Liver (tissue), 9 donors: Measurements from ENCODE around the gene PLK3. TPM values are rescaled to one million over a fixed set of nuclear protein-coding genes. Genes with fewer than 3 reads are reported as not detected.

Experiments used
- DNase-seq: peaks from one replicate; pipeline ENCODE4 v3.0.0-alpha.2; 2017; ENCODE audit warnings: low spot score
- H3K27ac ChIP-seq, 2 donors: one replicate each; pipeline ENCODE4 v1.7.0; 2013; ENCODE audit warnings: inconsistent platforms in 2 of 2, low read length in 2 of 2, control low read depth in 1 of 2, low read depth in 1 of 2, mild to moderate bottlenecking in 1 of 2
- H3K27me3 ChIP-seq, 4 donors: one replicate each; pipeline versions ENCODE4 v1.6.1 to v1.7.0; 2013; ENCODE audit warnings: low read length in 3 of 4, inconsistent platforms in 1 of 4, mild to moderate bottlenecking in 1 of 4, moderate library complexity in 1 of 4; ENCODE audit not compliant: control insufficient read depth in 4 of 4, insufficient read depth in 4 of 4
- H3K36me3 ChIP-seq, 4 donors: one replicate each; pipeline versions ENCODE4 v1.6.1 to v1.7.0; 2013; ENCODE audit warnings: low read length in 3 of 4, mild to moderate bottlenecking in 3 of 4, low read depth in 1 of 4, moderate library complexity in 1 of 4; ENCODE audit not compliant: control insufficient read depth in 4 of 4, insufficient read depth in 3 of 4
- H3K4me1 ChIP-seq, 4 donors: one replicate each; pipeline versions ENCODE4 v1.6.1 to v1.7.0; 2013; ENCODE audit warnings: low read length in 3 of 4, mild to moderate bottlenecking in 3 of 4, moderate library complexity in 1 of 4; ENCODE audit not compliant: control insufficient read depth in 4 of 4, insufficient read depth in 4 of 4
- H3K4me3 ChIP-seq, 3 donors: one replicate each; pipeline versions ENCODE4 v1.6.1 to v1.7.0; 2013; ENCODE audit warnings: low read length in 3 of 3, control low read depth in 1 of 3, low read depth in 1 of 3, mild to moderate bottlenecking in 1 of 3
- H3K9ac ChIP-seq, 2 donors: one replicate each; pipeline ENCODE4 v1.7.0; 2013; ENCODE audit warnings: low read length in 2 of 2, mild to moderate bottlenecking in 2 of 2, moderate library complexity in 2 of 2, control low read depth in 1 of 2, low read depth in 1 of 2
- H3K9me3 ChIP-seq, 4 donors: one replicate each; pipeline versions ENCODE4 v1.6.1 to v1.7.0; 2013; ENCODE audit warnings: low read length in 3 of 4; ENCODE audit not compliant: control insufficient read depth in 4 of 4
- EGR1 ChIP-seq, 2 donors: IDR thresholded peaks; 2 replicates each; pipeline ENCODE4 v1.6.1; 2016 to 2018; ENCODE audit warnings: antibody characterized with exemption in 2 of 2, low read depth in 2 of 2
- FOXA1 ChIP-seq: IDR thresholded peaks from 2 replicates; pipeline ENCODE4 v1.6.1; 2016; ENCODE audit warnings: antibody characterized with exemption
- FOXA2 ChIP-seq: IDR thresholded peaks from 2 replicates; pipeline ENCODE4 v1.6.1; 2016; ENCODE audit warnings: antibody characterized with exemption
- JUND ChIP-seq, 2 donors: IDR thresholded peaks; 2 replicates each; pipeline ENCODE4 v1.6.1; 2016; ENCODE audit warnings: antibody characterized with exemption in 2 of 2
- RAD21 ChIP-seq, 2 donors: IDR thresholded peaks; 2 replicates each; pipeline ENCODE4 v1.6.1; 2016; ENCODE audit warnings: antibody characterized with exemption in 2 of 2, mild to moderate bottlenecking in 2 of 2
- REST ChIP-seq: IDR thresholded peaks from 2 replicates; pipeline ENCODE4 v1.6.1; 2016; ENCODE audit warnings: antibody characterized with exemption, mild to moderate bottlenecking
- RXRA ChIP-seq, 2 donors: IDR thresholded peaks; 2 replicates each; pipeline ENCODE4 v1.6.1; 2017 to 2018; ENCODE audit warnings: antibody characterized with exemption in 2 of 2, mild to moderate bottlenecking in 1 of 2
- SP1 ChIP-seq: IDR thresholded peaks from 2 replicates; pipeline ENCODE4 v1.6.1; 2018; ENCODE audit warnings: antibody characterized with exemption, mild to moderate bottlenecking
- TAF1 ChIP-seq: conservative IDR thresholded peaks from 2 replicates; pipeline ENCODE4 v1.6.1; 2016; ENCODE audit warnings: antibody characterized with exemption, mild to moderate bottlenecking
- YY1 ChIP-seq: IDR thresholded peaks from 2 replicates; pipeline ENCODE4 v1.6.1; 2016; ENCODE audit warnings: antibody characterized with exemption, mild to moderate bottlenecking
- ZBTB33 ChIP-seq: IDR thresholded peaks from 2 replicates; pipeline ENCODE4 v1.6.1; 2016; ENCODE audit warnings: antibody characterized with exemption
- WGBS: extraction: QIAGEN DNeasy Blood & Tissue Kit; methylation state at CpG from one replicate; pipeline ENCODE4 v1.1.7; 2013; 5-methylcytosine and 5-hydroxymethylcytosine counted together
- polyA plus RNA-seq, 2 donors: library from polyadenylated mRNA; stranded (reverse) in 1 of 2; unstranded in 1 of 2; fragments of 200-250 nt in 1 of 2; fragments of >200 nt in 1 of 2; fragmentation: Nextera tagmentation in 1 of 2; extraction: Ambion mirVana in 1 of 2; gene quantifications; one replicate each; pipeline versions ENCODE4 v1.2.1 to v1.2.3, GENCODE V29; 2013 to 2015
- total RNA-seq, 2 donors: library from RNA; depleted of rRNA; stranded (reverse); fragments of >200 nt; gene quantifications; one replicate each; pipeline ENCODE4 v1.2.3, GENCODE V29; 2014
- TF ChIP-seq, protein P1 (sequence below): fragments of 150-350 bp; IDR thresholded peaks from 2 replicates; pipeline ENCODE4 v1.5.1; 2017; ENCODE audit warnings: improper control_type of control experiment, low read depth, low read length; ENCODE audit not compliant: missing input control
- donor health status: healthy.
- donor health status: healthy.
- donor health status: healthy.
- donor health status: healthy.
- donor health status: healthy.

The PLK3 gene
- total and polyA plus RNA-seq, 4 donors, result 1.5 to 5.7 (median 2.3) TPM

DNA sequence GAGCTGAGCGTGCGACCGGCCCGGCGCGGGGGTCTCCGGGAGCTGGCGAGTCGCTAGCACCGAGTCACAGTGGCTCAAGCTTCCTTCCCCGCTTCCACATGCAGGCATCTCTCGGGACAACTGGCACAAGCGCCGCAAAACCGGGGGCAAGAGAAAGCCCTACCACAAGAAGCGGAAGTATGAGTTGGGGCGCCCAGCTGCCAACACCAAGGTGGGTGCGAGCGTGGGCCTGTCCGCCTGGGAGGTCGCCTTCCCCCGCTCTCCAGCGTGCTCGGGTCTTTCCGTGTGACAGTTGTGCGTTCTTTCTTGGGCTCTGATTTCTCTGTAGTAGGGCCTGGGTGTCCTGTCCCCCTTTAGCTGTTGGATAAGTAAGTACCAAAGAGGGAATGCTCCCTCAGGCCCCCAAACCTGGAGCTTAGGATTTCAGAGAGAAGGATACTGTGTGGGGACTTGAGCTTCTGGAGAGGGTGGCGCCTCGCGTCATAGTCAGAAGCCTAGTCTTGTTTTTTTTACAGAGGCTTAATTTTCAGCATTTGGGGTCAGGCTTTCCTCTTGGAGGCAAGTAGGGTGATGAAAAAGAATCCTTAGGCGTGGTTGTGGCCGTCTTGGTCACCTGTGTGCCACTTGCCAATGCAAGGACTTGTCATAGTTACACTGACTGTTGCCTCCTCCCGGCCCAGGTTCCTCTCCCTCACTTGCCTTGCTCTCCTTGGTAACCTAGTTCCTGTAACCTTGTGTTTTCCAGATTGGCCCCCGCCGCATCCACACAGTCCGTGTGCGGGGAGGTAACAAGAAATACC lies 24.0 kb upstream of the PLK3 start:
- 14% methylated on average over 36 of the region's 36 CpGs for WGBS
- no peak for DNase-seq

DNA sequence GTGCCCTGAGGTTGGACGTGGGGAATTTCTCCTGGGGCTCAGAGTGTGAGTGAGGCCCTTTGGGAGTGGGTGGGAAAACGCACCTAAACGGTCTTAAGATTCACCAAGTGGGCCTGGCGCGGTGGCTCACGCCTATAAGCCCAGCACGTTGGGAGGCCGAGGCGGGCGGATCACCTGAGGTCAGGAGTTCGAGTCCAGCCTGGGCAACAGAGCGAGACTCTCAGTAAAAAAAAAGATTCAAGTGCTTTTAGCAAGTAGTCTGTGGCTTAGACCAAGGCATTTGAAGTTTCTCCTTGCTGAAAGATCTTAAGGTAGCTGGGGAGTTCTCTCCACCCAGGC lies 23.5 kb upstream of the PLK3 start:
- Histone ChIP-seq H3K4me3 (peak overlapping the region; percentile 75 to 97 (median 96)), H3K4me1 (peaks cover 0 to 17% (median 8%) of the 10 kb centered on the region in 4 donors), H3K9me3 (no peaks in the 10 kb centered on the region), H3K27ac (peak overlapping the region in 1 of 2 donors; percentile 99), H3K27me3 (no peaks in the 10 kb centered on the region), H3K36me3 (peaks cover 5 to 29% (median 18%) of the 10 kb centered on the region in 4 donors), H3K9ac (peak overlapping the region in 1 of 2 donors; percentile 96)
- TF ChIP-seq REST (no peak), SP1 (no peak), ZBTB33 (no peak), YY1 (no peak), FOXA1 (no peak), TAF1 (no peak), RXRA (IDR thresholded peaks at IDR 0.05) (no peak)
- 61% methylated on average over 12 of the region's 12 CpGs for WGBS
- DNase-seq, result no peak

More for the DNA sequence above, 24.0 kb upstream of the PLK3 start:
- H3K9me3 ChIP-seq, result no peaks in the 10 kb centered on the region
- H3K4me1 ChIP-seq, result peaks cover 0 to 17% (median 8%) of the 10 kb centered on the region in 4 donors
- no peaks in the 10 kb centered on the region for H3K27me3 ChIP-seq
- H3K4me3 ChIP-seq, result peak overlapping the region; percentile 75 to 97 (median 96)
- H3K9ac ChIP-seq, result peak overlapping the region; percentile 86 to 96
- peaks cover 5 to 29% (median 17%) of the 10 kb centered on the region in 4 donors for H3K36me3 ChIP-seq
- peak overlapping the region; percentile 92 to 99 for H3K27ac ChIP-seq
- TF ChIP-seq RXRA (IDR thresholded peaks at IDR 0.05) (no peak), TAF1 (no peak), EGR1 (IDR thresholded peaks at IDR 0.05; ENCODE audit: low read depth in 2 of 2) (no peak), JUND (IDR thresholded peaks at IDR 0.05) (no peak), REST (no peak), RAD21 (IDR thresholded peaks at IDR 0.05) (no peak), FOXA2 (no peak), FOXA1 (no peak), YY1 (no peak)
- TF ChIP-seq, protein P1, sequence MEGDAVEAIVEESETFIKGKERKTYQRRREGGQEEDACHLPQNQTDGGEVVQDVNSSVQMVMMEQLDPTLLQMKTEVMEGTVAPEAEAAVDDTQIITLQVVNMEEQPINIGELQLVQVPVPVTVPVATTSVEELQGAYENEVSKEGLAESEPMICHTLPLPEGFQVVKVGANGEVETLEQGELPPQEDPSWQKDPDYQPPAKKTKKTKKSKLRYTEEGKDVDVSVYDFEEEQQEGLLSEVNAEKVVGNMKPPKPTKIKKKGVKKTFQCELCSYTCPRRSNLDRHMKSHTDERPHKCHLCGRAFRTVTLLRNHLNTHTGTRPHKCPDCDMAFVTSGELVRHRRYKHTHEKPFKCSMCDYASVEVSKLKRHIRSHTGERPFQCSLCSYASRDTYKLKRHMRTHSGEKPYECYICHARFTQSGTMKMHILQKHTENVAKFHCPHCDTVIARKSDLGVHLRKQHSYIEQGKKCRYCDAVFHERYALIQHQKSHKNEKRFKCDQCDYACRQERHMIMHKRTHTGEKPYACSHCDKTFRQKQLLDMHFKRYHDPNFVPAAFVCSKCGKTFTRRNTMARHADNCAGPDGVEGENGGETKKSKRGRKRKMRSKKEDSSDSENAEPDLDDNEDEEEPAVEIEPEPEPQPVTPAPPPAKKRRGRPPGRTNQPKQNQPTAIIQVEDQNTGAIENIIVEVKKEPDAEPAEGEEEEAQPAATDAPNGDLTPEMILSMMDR, result no peak
